GM12878 (cell line): ENCODE results near the gene CCNYL1. TPM values are rescaled to one million over a fixed set of nuclear protein-coding genes. Genes with fewer than 3 reads are reported as not detected.

Source experiments
- ATAC-seq: fragments of 200-7000 bp; cut with Tn5 transposase; 3 replicates; pipeline ENCODE4 v1.9.1; 2020; ENCODE audit warnings: mild to moderate bottlenecking, moderate library complexity
- BruUV-seq: library from RNA; stranded (reverse); fragments of 400-500 nt; replicated peaks from 2 replicates; lab custom pipeline; 2021; lab: Mats Ljungman, UMichigan
- CTCF ChIA-PET: fragments of 300-600 bp; sonication (Branson Sonifier 250); formaldehyde crosslinking; extraction: SDS; loops from one replicate; lab custom pipeline; 2021; ENCODE audit warnings: inconsistent platforms; lab: Yijun Ruan, JAX
- POLR2A ChIA-PET: fragments of 350-600 bp; formaldehyde crosslinking; extraction: SDS; loops from one replicate; lab custom pipeline; 2021; ENCODE audit warnings: inconsistent platforms; lab: Charles Lee
- RAD21 ChIA-PET: fragments of 300-600 bp; sonication (Branson Sonifier 250); formaldehyde crosslinking; loops from one replicate; lab custom pipeline; 2023; ENCODE audit warnings: antibody characterized with exemption; ENCODE audit not compliant: unreplicated experiment; lab: Charles Lee
- SMC1A ChIA-PET: fragments of 300-600 bp; sonication (Branson Sonifier 250); formaldehyde crosslinking; loops from one replicate; lab custom pipeline; 2023; ENCODE audit not compliant: unreplicated experiment, uncharacterized antibody; lab: Charles Lee
- DNase-seq: peaks from one replicate; pipeline ENCODE4 v3.0.0-alpha.2; 2011; ENCODE audit warnings: low read depth, low spot score
- FAIRE-seq: peaks from 3 replicates; lab custom pipeline; 2011; peaks lifted over from hg19 to GRCh38; lab: Jason Lieb, UNC
- H2AFZ ChIP-seq: 2 replicates; pipeline ENCODE4 v1.6.0; 2011; ENCODE audit warnings: low read depth, low read length, control low read depth; ENCODE audit not compliant: control insufficient read depth
- H3K27ac ChIP-seq: 2 replicates; pipeline ENCODE4 v1.5.1; 2011; ENCODE audit warnings: control low read depth; ENCODE audit not compliant: control insufficient read depth, insufficient read depth
- H3K27me3 ChIP-seq, 2 experiments: replicated peaks in 1 of 2; 2 replicates each; pipeline versions ENCODE4 v1.6.0 to v1.6.1; 2011; ENCODE audit warnings: low read length in 1 of 2; ENCODE audit not compliant: control insufficient read depth in 2 of 2, insufficient read depth in 2 of 2
- H3K36me3 ChIP-seq, 2 experiments: 2 replicates each; pipeline ENCODE4 v1.5.1; 2011; ENCODE audit warnings: low read length in 1 of 2; ENCODE audit not compliant: control insufficient read depth in 2 of 2, insufficient read depth in 2 of 2
- H3K4me1 ChIP-seq: 2 replicates; pipeline ENCODE4 v1.6.1; 2011; ENCODE audit warnings: mild to moderate bottlenecking, low read length, moderate library complexity, mixed read lengths; ENCODE audit not compliant: control insufficient read depth, insufficient read depth
- H3K4me2 ChIP-seq: 2 replicates; pipeline ENCODE4 v1.6.0; 2011; ENCODE audit warnings: control low read depth; ENCODE audit not compliant: control insufficient read depth, insufficient read depth
- H3K4me3 ChIP-seq: fragments of 200-600 bp; sonication (generic); 2 replicates; pipeline ENCODE4 v1.5.1; 2016
- H3K79me2 ChIP-seq: 2 replicates; pipeline ENCODE4 v1.6.0; 2011; ENCODE audit warnings: low read length; ENCODE audit not compliant: control insufficient read depth, insufficient read depth
- H3K9ac ChIP-seq: 2 replicates; pipeline ENCODE4 v1.8.0; 2011; ENCODE audit warnings: low read length, control low read depth, mixed read lengths; ENCODE audit not compliant: control insufficient read depth, insufficient read depth
- H3K9me3 ChIP-seq: replicated peaks from 3 replicates; pipeline ENCODE4 v1.5.1; 2011; ENCODE audit warnings: mild to moderate bottlenecking, low read length; ENCODE audit not compliant: control insufficient read depth, insufficient read depth
- H4K20me1 ChIP-seq: 2 replicates; pipeline ENCODE4 v1.6.0; 2011; ENCODE audit not compliant: control insufficient read depth, insufficient read depth
- BCL11A ChIP-seq: IDR thresholded peaks from 2 replicates; pipeline ENCODE4 v1.6.1; 2011; ENCODE audit warnings: low read depth, low read length
- FOXK2 ChIP-seq: fragments of 450-650 bp; IDR thresholded peaks from 2 replicates; pipeline ENCODE4 v1.6.1; 2017; ENCODE audit warnings: mild to moderate bottlenecking, moderate library complexity
- HDAC6 ChIP-seq: fragments of 200-600 bp; sonication (generic); IDR thresholded peaks from one replicate; pipeline ENCODE4 v1.8.0; 2017; ENCODE audit warnings: antibody characterized with exemption; ENCODE audit not compliant: unreplicated experiment
- IRF3 ChIP-seq: fragments of 450-650 bp; IDR thresholded peaks from 2 replicates; pipeline ENCODE4 v1.6.1; 2014; ENCODE audit warnings: mild to moderate bottlenecking
- MEF2B ChIP-seq: fragments of 450-650 bp; IDR thresholded peaks from 2 replicates; pipeline ENCODE4 v1.6.1; 2018; ENCODE audit warnings: mild to moderate bottlenecking, moderate library complexity; ENCODE audit not compliant: partially characterized antibody, poor library complexity, severe bottlenecking
- PML ChIP-seq: IDR thresholded peaks from 2 replicates; pipeline ENCODE4 v1.6.1; 2012; ENCODE audit warnings: low read length, inconsistent platforms
- PRDM15 ChIP-seq: fragments of 450-650 bp; formaldehyde crosslinking; IDR thresholded peaks from 2 replicates; pipeline ENCODE4 v1.4.0; 2020; ENCODE audit warnings: mild to moderate bottlenecking, moderate library complexity
- REST ChIP-seq: IDR thresholded peaks from 2 replicates; pipeline ENCODE4 v1.6.1; 2012; ENCODE audit warnings: mild to moderate bottlenecking, low read depth, low read length
- SP1 ChIP-seq: IDR thresholded peaks from one replicate; pipeline ENCODE4 v1.6.1; 2011; ENCODE audit warnings: low read depth, low read length
- SUPT20H ChIP-seq: IDR thresholded peaks from 2 replicates; pipeline ENCODE4 v1.6.1; 2011; ENCODE audit warnings: low read depth, mild to moderate bottlenecking, low read length, moderate library complexity, borderline replicate concordance; ENCODE audit not compliant: control insufficient read depth
- WGBS: methylation state at CpG from one replicate; pipeline ENCODE4 v1.1.6; 2016; ENCODE audit warnings: low lambda C conversion rate; ENCODE audit not compliant: insufficient replicate concordance, insufficient coverage; ENCODE audit errors: missing lambda C conversion rate; 5-methylcytosine and 5-hydroxymethylcytosine counted together
- in situ Hi-C: fragments of 300-500 bp; cut with MboI; formaldehyde crosslinking; loops from 9 replicates; pipeline ENCODE4 v1.14.3; 2018; ENCODE audit warnings: mixed read lengths
- intact Hi-C: fragments of 100-400 bp; cut with micrococcal nuclease; formaldehyde crosslinking; loops from one replicate; pipeline ENCODE4 v1.14.2; 2022; ENCODE audit not compliant: unreplicated experiment
- polyA plus RNA-seq, 11 experiments: library from polyadenylated mRNA; depleted of rRNA in 4 of 11; unstranded in 6 of 11; stranded (reverse) in 5 of 11; fragments of >200 nt; fragmentation: Nextera tagmentation in 4 of 11; fragmentation: Illumina TruSeq in 1 of 11; extraction: Ambion mirVana in 4 of 11; extraction: Trizol in 1 of 11; gene quantifications; 1 replicate in 1 of 11; 2 replicates in 10 of 11; pipeline versions ENCODE4 v1.2.1 to v1.2.3, GENCODE V29; 2011 to 2016; ENCODE audit warnings: inconsistent platforms in 2 of 11, missing spikeins in 2 of 11, low read depth in 1 of 11
- total RNA-seq, 4 experiments: library from RNA; depleted of rRNA in 3 of 4; stranded (reverse); fragments of >200 nt in 3 of 4; fragmentation: Illumina TruSeq in 1 of 4; extraction: Trizol in 1 of 4; gene quantifications; 2 replicates each; pipeline versions ENCODE4 v1.2.1 to v1.2.3, GENCODE V29; 2013 to 2021

CCNYL1 gene
- total and polyA plus RNA-seq, 10 of the 15 experiments (the other 5 are each of a cell fraction or from before 2014, with no cell fraction given), result 1.8 to 12.3 (median 5.9) TPM

- FAIRE-seq (no peak), ATAC-seq (no peak), DNase-seq (no peak)
- no peak overlapping the region for H3K4me3 ChIP-seq
- 53% methylated on average over 1 of the region's 1 CpG for WGBS
- in situ Hi-C loops, result no loop called here
- TF ChIP-seq PML, result no peak
- no peak for TF ChIP-seq SP1
- TF ChIP-seq BCL11A, result no peak
- TF ChIP-seq REST, result no peak
- TF ChIP-seq MEF2B, result no peak
- TF ChIP-seq FOXK2, result no peak
- TF ChIP-seq PRDM15 (CRISPR knock-in tag), result no peak
- no peak for TF ChIP-seq IRF3
- no peak for TF ChIP-seq SUPT20H
- TF ChIP-seq HDAC6, result no peak
- no peaks in the 10 kb centered on the region for H3K36me3 ChIP-seq
- RAD21 ChIA-PET, result interaction anchor here (1.5 kb wide), 2 partner anchors 138 to 210 kb away, joined by 5 to 6 read pairs; no protein-coding TSS in a partner anchor
- CTCF ChIA-PET, result interaction anchor here (1.1 to 6.5 kb wide), 4 partner anchors 39 to 277 kb away, joined by 3 to 56 read pairs (median 8); no protein-coding TSS in a partner anchor
- no peak overlapping the region for H2AFZ ChIP-seq
- H3K27ac ChIP-seq, result no peak overlapping the region
- intact Hi-C loops, result no loop called here
- H3K9ac ChIP-seq, result no peak overlapping the region
- H3K4me2 ChIP-seq, result no peak overlapping the region
- POLR2A ChIA-PET, result interaction anchor here (0.6 kb wide), 1 partner anchor 42 kb away, joined by 4 read pairs; no protein-coding TSS in a partner anchor
- H4K20me1 ChIP-seq, result no peaks in the 10 kb centered on the region
- no peaks in the 10 kb centered on the region; the same call in 2 of the 3 replicates for H3K9me3 ChIP-seq
- BruUV-seq, result no TSS peak
- H3K4me1 ChIP-seq, result peaks cover 11% of the 10 kb centered on the region
- H3K27me3 ChIP-seq, result no peaks in the 10 kb centered on the region; a peak in 2 of 4 replicates
- no peaks in the 10 kb centered on the region for H3K79me2 ChIP-seq
- SMC1A ChIA-PET, result interaction anchor here (0.7 to 2.3 kb wide), 11 partner anchors 9 to 306 kb away, joined by 3 to 8 read pairs (median 3); no protein-coding TSS in a partner anchor
These were observed 52.7 kb downstream of the CCNYL1 start for GRCh38 chr2:207764096-207764630.
